Esophagus squamous epithelium (tissue), 5 donors: ENCODE data around the gene TIPIN. TPM values are rescaled to one million over a fixed set of nuclear protein-coding genes. Genes with fewer than 3 reads are reported as not detected.
"Not testable (repeated sequence)": the region's sequence is repeated elsewhere in the genome, so short reads cannot be mapped to it uniquely, and the experiment has no call there.

Source experiments
- DNase-seq: peaks from one replicate; lab custom pipeline; 2025; lab: John Stamatoyannopoulos, UW
- H3K27ac ChIP-seq, 4 donors: fragments of 200-600 bp; sonication (generic); one replicate each; pipeline ENCODE4 v1.5.1; 2016 to 2019; ENCODE audit warnings: mild to moderate bottlenecking in 1 of 4
- H3K27me3 ChIP-seq, 4 donors: fragments of 200-600 bp; sonication (generic); 1 replicate in 3 of 4; 2 replicates in 1 of 4; pipeline versions ENCODE4 v1.5.1 to v1.6.0; 2017 to 2021; ENCODE audit warnings: antibody characterized with exemption in 1 of 4
- H3K36me3 ChIP-seq, 3 donors: fragments of 200-600 bp; sonication (generic); one replicate each; pipeline ENCODE4 v1.5.1; 2016 to 2019
- H3K4me1 ChIP-seq, 3 donors: fragments of 200-600 bp; sonication (generic); one replicate each; pipeline ENCODE4 v1.5.1; 2017 to 2019
- H3K4me3 ChIP-seq, 4 donors: fragments of 200-600 bp; sonication (generic); 1 replicate in 3 of 4; 2 replicates in 1 of 4; pipeline ENCODE4 v1.5.1; 2016 to 2019; ENCODE audit warnings: mild to moderate bottlenecking in 2 of 4, moderate library complexity in 1 of 4
- H3K9me3 ChIP-seq, 3 donors: fragments of 200-600 bp; sonication (generic); one replicate each; pipeline ENCODE4 v1.5.1; 2016 to 2019
- POLR2A ChIP-seq, 4 donors: fragments of 450-650 bp; IDR thresholded peaks; one replicate each; pipeline ENCODE4 v1.6.1; 2017; ENCODE audit warnings: antibody characterized with exemption in 4 of 4, mild to moderate bottlenecking in 4 of 4, moderate library complexity in 3 of 4
- WGBS, 2 donors: methylation state at CpG; one replicate each; pipeline ENCODE4 v1.1.5; 2018; 5-methylcytosine and 5-hydroxymethylcytosine counted together
- intact Hi-C: fragments of 100-400 bp; cut with DNase I; formaldehyde crosslinking; loops from one replicate; pipeline ENCODE4 v1.15.0; 2022
- total RNA-seq, 4 donors: library from RNA; depleted of rRNA; stranded (reverse); fragments of >200 nt; gene quantifications; one replicate each; pipeline ENCODE4 v1.1.0, GENCODE V29; 2016
- TF ChIP-seq, protein P1 (sequence below), 6 experiments: fragments of 450-650 bp in 4 of 6; fragments of 200-600 bp in 2 of 6; sonication (generic) in 2 of 6; IDR thresholded peaks; one replicate each; pipeline ENCODE4 v1.5.1; 2016 to 2019; ENCODE audit warnings: antibody characterized with exemption in 6 of 6, mild to moderate bottlenecking in 4 of 6, moderate library complexity in 4 of 6
- donor health status: DM: yes; HTN: yes; CAD: no.

TIPIN gene
- total RNA-seq, 4 donors from 2014 or later = 2.5 to 10.0 (median 6.7) TPM

DNA sequence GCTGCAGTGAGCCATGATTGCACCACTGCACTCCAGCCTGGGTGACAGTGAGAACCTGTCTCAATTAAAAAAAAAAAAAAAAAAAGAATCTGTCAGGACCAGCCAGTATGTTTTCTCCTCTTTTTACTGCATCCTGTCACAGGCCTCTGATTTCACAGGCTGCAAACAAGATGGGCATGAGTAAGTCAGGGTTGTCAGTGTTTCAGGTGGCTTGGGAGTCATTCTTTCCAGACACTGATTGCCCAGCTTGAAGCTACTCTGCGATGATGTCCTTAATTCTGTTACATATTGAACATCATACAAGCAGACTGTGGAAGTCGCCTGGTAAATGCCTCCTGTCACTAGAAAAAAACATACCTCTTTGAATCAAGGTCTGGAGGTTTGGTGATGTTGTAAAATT lies 44.3 kb downstream of the TIPIN start:
- no peaks in the 10 kb centered on the region for H3K9me3 ChIP-seq
- no peaks in the 10 kb centered on the region for H3K27me3 ChIP-seq
- WGBS, 2 donors = 95 to 100% methylated on average over 2 of the region's 2 CpGs
- TF ChIP-seq POLR2A (IDR thresholded peaks at IDR 0.05) = no peak
- TF ChIP-seq, protein P1, sequence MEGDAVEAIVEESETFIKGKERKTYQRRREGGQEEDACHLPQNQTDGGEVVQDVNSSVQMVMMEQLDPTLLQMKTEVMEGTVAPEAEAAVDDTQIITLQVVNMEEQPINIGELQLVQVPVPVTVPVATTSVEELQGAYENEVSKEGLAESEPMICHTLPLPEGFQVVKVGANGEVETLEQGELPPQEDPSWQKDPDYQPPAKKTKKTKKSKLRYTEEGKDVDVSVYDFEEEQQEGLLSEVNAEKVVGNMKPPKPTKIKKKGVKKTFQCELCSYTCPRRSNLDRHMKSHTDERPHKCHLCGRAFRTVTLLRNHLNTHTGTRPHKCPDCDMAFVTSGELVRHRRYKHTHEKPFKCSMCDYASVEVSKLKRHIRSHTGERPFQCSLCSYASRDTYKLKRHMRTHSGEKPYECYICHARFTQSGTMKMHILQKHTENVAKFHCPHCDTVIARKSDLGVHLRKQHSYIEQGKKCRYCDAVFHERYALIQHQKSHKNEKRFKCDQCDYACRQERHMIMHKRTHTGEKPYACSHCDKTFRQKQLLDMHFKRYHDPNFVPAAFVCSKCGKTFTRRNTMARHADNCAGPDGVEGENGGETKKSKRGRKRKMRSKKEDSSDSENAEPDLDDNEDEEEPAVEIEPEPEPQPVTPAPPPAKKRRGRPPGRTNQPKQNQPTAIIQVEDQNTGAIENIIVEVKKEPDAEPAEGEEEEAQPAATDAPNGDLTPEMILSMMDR (IDR thresholded peaks at IDR 0.05) = no peak
- peaks cover 5 to 100% (median 24%) of the 10 kb centered on the region in 3 donors for H3K36me3 ChIP-seq
- H3K27ac ChIP-seq = no peak overlapping the region
- no peak overlapping the region for H3K4me3 ChIP-seq
- intact Hi-C loops = no loop called here
- H3K4me1 ChIP-seq = no peaks in the 10 kb centered on the region
- DNase-seq = no peak

DNA sequence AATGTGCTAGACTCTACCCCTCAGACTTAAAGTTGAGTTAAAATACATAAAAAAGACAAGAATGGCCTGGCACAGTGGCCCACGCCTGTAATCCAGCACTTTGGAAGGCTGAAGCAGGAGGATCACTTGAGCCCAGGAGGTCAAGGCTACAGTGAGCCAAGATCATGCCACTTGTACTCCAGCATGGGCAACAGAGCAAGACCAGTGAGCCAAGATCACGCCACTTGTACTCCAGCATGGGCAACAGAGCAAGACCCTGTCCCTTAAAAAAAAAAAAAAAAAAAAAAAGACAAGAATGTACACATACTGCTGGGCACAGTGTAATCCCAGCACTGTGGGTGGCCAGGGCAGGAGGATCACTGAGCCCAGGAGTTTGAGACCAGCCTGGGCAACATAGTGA lies 45.7 kb downstream of the TIPIN start:
- TF ChIP-seq POLR2A (IDR thresholded peaks at IDR 0.05) = no peak
- TF ChIP-seq, protein P1 (IDR thresholded peaks at IDR 0.05) = no peak

DNA sequence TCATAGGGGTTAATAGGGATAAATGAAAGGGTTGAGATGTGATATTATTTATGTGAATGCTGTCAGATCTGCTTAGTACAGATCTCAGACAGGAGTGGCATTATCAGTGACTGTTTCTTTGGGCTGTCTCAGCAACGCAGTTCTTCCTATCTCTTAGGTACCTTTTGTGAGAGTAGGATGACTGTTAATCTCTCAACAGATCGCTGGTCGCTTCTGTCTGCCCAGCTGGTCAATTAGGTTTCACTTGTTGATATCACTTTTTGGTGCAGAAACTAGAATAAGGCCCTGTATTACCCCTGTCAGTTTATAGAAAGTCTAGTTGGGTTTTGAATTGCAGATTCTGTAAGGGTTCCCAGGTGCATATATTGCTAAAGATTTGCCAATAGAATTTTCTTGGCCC lies 46.7 kb downstream of the TIPIN start:
- intact Hi-C loops = no loop called here
- Histone ChIP-seq H3K4me1 (no peaks in the 10 kb centered on the region), H3K4me3 (no peak overlapping the region), H3K36me3 (peaks cover 5 to 97% (median 24%) of the 10 kb centered on the region in 3 donors), H3K27ac (no peak overlapping the region), H3K9me3 (no peaks in the 10 kb centered on the region), H3K27me3 (no peaks in the 10 kb centered on the region)
- no peak for DNase-seq
- TF ChIP-seq, protein P1 (IDR thresholded peaks at IDR 0.05) = no peak
- TF ChIP-seq POLR2A (IDR thresholded peaks at IDR 0.05) = no peak
- 83 to 86% methylated on average over 3 of the region's 3 CpGs for WGBS, 2 donors

More for the DNA sequence above, 45.7 kb downstream of the TIPIN start:
- 78 to 95% methylated on average over 1 to 2 of the region's 2 CpGs for WGBS, 2 donors
- Histone ChIP-seq H3K9me3 (no peaks in the 10 kb centered on the region), H3K4me1 (no peaks in the 10 kb centered on the region), H3K27ac (no peak overlapping the region), H3K36me3 (peaks cover 5 to 100% (median 24%) of the 10 kb centered on the region in 3 donors), H3K4me3 (no peak overlapping the region), H3K27me3 (no peaks in the 10 kb centered on the region)
- intact Hi-C loops = no loop called here
- DNase-seq = no peak

DNA sequence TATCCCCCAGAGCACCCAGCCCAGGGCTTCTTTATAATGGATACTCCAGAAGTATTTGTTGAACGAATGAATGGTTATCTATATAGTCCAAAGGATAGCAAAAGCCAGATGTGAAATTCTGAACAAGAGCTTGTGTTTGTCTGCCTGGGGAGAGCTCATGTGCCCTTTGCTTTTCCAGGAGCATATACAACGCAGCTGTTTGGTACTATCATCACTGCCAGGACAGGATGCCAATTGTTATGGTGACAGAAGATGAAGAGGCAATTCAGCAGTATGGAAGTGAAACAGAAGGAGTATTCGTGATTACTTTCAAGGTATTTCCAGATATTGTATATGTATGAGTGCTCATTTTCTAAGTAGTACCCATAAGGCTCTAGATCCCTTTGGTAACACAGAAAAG lies 48.0 kb downstream of the TIPIN start:
- H3K4me3 ChIP-seq = no peak overlapping the region
- intact Hi-C loops = no loop called here
- WGBS, 2 donors = 94 to 98% methylated on average over 3 of the region's 3 CpGs
- H3K27ac ChIP-seq = no peak overlapping the region
- H3K27me3 ChIP-seq = no peaks in the 10 kb centered on the region
- TF ChIP-seq, protein P1 (IDR thresholded peaks at IDR 0.05) = no peak
- TF ChIP-seq POLR2A (IDR thresholded peaks at IDR 0.05) = no peak
- peaks cover 5 to 84% (median 20%) of the 10 kb centered on the region in 3 donors for H3K36me3 ChIP-seq
- no peaks in the 10 kb centered on the region for H3K9me3 ChIP-seq
- DNase-seq = no peak
- no peaks in the 10 kb centered on the region for H3K4me1 ChIP-seq

DNA sequence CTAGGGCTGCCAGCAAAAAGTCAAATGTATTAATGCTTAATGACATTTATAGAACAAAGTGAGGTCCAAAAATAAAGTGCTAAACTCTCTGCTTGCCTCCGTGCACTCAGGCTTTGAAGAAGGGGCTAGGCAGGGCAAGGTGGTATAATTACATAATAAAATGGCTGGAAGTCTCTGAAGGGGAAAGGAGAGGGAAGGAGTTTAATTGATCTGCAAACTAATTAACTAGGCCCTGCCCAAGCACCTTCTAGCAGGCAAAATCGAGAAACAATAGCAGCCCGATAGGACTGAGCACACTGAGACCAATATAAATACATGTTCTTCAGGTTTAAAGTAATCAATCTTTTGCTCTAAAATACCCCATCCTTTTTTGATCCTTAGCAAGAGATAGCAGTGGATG lies 50.1 kb downstream of the TIPIN start:
- no peak for TF ChIP-seq POLR2A (IDR thresholded peaks at IDR 0.05)
- TF ChIP-seq, protein P1 (IDR thresholded peaks at IDR 0.05) = no peak

DNA sequence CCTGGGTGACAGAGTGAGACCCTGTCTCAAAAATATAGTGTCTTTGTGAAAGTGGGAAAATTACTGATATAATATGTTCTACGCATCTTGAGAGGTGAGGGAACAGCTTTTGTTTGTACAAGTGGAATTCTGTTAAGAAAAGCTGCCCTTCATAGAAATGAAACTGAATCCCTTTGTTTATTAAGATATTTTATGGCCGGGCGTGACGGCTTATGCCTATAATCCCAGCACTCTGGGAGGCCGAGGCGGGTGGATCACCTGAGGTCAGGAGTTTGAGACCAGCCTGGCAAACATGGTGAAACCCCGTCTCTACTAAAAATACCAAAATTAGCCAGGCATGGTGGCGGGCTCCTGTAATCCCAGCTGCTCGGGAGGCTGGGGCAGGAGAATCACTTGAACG lies 52.1 kb downstream of the TIPIN start:
- peaks cover 0 to 68% (median 5%) of the 10 kb centered on the region in 3 donors for H3K36me3 ChIP-seq
- H3K4me3 ChIP-seq, DNase-seq, H3K4me1 ChIP-seq, H3K9me3 ChIP-seq, intact Hi-C loops, H3K27me3 ChIP-seq, H3K27ac ChIP-seq: not testable (repeated sequence)
- WGBS, 2 donors = 86 to 88% methylated on average over 7 to 9 of the region's 10 CpGs

More for the DNA sequence above, 50.1 kb downstream of the TIPIN start:
- H3K27me3 ChIP-seq = no peaks in the 10 kb centered on the region
- no peak overlapping the region for H3K4me3 ChIP-seq
- WGBS, 2 donors = 87 to 90% methylated on average over 3 of the region's 3 CpGs
- intact Hi-C loops = no loop called here
- H3K9me3 ChIP-seq = no peaks in the 10 kb centered on the region
- DNase-seq = no peak
- peaks cover 5 to 79% (median 9%) of the 10 kb centered on the region in 3 donors for H3K36me3 ChIP-seq
- H3K27ac ChIP-seq = no peak overlapping the region
- no peaks in the 10 kb centered on the region for H3K4me1 ChIP-seq
